AG09319 (cell line): ENCODE results near the gene SERPINI1.

ENCODE experiments used
- DNase-seq: peaks from one replicate; pipeline ENCODE4 v3.0.0-alpha.2; 2010; ENCODE audit warnings: low read depth; ENCODE audit errors: extremely low read depth
- TF ChIP-seq, protein P1 (sequence below): IDR thresholded peaks from 2 replicates; pipeline ENCODE4 v1.5.1; 2011; ENCODE audit warnings: low read depth, mild to moderate bottlenecking, inconsistent platforms, low read length, moderate library complexity

Gene SERPINI1

DNA sequence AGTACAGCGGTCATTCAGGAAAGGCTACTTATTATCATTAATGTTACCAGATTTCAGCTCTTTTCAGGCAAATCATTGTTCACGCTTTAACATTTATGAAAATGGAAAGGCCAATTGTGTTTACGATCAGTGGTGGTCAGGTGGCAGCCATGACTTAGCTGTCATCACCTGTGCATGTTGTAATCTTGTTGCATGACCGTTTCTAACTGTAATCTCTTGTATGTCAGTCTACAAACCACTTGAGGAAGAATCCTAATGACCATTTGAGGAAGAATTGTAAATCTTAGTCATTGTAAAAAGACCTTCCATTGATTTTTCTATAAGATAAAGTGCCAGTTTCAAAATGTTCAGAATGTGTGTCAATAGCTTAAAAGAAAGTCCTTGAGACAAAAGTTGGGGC, 100.4 kb downstream of the SERPINI1 start:
- no peak for DNase-seq
- TF ChIP-seq, protein P1, sequence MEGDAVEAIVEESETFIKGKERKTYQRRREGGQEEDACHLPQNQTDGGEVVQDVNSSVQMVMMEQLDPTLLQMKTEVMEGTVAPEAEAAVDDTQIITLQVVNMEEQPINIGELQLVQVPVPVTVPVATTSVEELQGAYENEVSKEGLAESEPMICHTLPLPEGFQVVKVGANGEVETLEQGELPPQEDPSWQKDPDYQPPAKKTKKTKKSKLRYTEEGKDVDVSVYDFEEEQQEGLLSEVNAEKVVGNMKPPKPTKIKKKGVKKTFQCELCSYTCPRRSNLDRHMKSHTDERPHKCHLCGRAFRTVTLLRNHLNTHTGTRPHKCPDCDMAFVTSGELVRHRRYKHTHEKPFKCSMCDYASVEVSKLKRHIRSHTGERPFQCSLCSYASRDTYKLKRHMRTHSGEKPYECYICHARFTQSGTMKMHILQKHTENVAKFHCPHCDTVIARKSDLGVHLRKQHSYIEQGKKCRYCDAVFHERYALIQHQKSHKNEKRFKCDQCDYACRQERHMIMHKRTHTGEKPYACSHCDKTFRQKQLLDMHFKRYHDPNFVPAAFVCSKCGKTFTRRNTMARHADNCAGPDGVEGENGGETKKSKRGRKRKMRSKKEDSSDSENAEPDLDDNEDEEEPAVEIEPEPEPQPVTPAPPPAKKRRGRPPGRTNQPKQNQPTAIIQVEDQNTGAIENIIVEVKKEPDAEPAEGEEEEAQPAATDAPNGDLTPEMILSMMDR = no peak

- TF ChIP-seq, protein P1 = peak; percentile 20
- no peak for DNase-seq
Observed at GRCh38 chr3:167837466-167837865, 101.9 kb downstream of the SERPINI1 start.

GRCh38 chr3:167839460-167840134, 104.1 kb downstream of the SERPINI1 start:
- TF ChIP-seq, protein P1 = no peak
- DNase-seq = no peak

DNA sequence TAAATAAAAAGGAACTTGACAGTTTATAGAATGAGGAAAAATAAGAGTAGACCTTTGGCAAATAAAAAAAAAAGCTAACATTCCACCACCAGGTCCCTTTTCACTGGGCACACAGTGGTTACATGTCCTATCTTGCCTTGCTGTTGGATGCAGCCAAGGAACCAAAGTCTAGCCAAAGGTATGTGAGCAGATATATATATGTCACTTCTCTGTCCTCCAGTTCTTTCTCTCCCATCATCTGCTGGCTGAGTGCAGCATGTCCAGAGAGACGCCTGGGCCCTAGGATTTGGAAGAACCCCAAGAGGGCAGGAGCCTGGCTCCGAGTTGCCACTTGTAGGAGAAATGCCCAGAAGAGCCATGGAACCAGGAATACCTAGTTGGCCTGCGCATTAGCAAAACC, 104.7 kb downstream of the SERPINI1 start:
- TF ChIP-seq, protein P1 = no peak
- no peak for DNase-seq

GRCh38 chr3:167843481-167843880, 108.0 kb downstream of the SERPINI1 start:
- TF ChIP-seq, protein P1 = no peak
- no peak for DNase-seq

DNA sequence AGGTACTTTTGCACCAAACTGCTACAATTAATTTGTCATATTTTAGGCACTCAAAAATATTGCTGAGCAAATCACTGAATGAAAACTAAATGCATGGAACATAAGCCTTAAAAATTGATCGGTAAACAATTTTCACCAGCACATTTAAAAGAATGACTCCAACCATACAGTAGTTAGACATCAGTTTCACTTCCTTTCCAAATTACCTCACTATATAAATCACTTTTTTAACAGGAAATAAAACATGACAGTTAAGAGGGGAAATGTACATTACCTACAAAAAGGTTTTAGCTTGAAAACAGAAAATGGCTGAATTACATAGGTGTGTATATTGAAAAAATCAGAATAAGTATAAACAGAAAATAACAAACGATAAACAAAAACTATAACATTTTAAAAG, 108.4 kb downstream of the SERPINI1 start:
- no peak for DNase-seq

GRCh38 chr3:167844528-167844927, 109.0 kb downstream of the SERPINI1 start:
- TF ChIP-seq, protein P1 = no peak

More for the DNA sequence above, 108.4 kb downstream of the SERPINI1 start:
- TF ChIP-seq, protein P1 = no peak

More at GRCh38 chr3:167844528-167844927, 109.0 kb downstream of the SERPINI1 start:
- no peak for DNase-seq
